Measurements from ENCODE around the gene CACNA1S.

Gene CACNA1S

GRCh38 chr1:201025571-201026002, 86.6 kb downstream of the CACNA1S start:
- no peak for DNase-seq

- DNase-seq, result no peak
Observed at GRCh38 chr1:201024625-201024998, 87.6 kb downstream of the CACNA1S start.

DNA sequence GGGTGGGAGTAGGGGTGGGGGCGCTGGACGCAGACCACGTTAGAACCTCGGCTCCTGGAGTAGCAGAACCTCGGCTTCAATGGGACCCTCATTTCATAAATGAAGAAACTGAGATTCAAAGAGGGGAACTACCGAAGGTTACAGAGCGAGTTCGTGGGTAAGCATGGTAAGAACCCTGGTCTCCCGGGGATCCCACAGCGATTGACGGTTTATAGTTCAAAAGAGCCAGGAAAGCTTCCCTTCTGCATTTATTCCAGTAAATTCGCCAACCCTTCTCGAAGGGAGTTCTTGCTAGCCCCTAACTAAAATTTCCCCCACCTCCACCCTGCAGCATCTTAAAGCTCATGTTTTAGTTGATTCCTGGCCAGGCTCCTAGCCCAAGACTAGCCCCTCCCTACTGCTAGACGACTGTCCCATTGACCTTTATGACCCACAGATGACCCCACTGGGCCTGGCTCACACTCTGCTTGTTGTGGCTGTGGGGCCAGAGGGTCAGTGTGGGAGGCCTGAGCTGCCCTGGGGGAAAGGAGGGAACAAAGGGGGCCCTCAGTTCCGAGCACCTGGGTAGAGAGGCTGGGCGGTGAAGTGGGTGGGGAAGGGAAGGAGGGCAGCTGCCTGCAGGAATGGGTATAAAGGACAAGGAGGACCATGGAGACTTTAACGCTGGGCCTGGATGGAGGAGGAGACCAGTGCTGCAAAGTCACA, 88.2 kb downstream of the CACNA1S start:
- no peak for DNase-seq

GRCh38 chr1:201023517-201023902, 88.7 kb downstream of the CACNA1S start, which contains the start of gene KIF21B:
Gene KIF21B, minus strand, starts transcription at chr1:201023714. Its CDS starts 331 bp downstream, at chr1:201023383.
- DNase-seq, result no peak

DNA sequence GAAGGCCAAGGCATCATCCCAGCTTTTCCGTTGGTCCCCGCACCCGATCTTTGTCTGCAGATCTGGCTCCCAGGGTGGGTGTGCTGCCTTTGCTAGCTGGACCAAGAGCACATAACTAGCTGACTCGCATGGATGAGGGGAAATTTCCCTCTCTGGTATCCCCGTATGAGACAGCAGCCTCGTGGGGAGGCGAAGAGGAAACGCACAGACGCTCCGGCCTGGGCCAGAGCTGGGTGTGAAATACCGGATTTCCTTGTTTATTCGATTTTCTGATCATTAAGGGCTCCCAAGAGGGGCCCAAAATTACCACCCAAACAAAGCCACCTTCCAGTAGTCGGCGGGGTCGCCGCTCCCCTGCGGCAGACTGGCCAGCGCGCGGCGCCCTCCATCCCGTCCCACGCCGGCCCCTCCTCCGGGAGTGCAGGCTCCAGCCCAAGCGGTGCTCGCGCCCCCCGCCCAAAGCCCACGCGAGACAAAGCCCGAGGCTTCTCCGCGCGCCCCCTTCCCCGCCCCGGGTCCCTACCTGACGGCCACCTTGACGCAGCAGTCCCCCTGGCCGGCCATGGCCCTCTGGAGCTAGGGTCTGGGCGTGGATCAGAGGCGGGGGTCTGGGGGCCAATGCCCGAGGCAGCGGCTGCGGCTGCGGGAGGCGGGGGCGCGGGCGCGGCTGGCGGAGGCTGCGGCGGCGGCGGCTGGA, 89.3 kb downstream of the CACNA1S start:
- no peak for DNase-seq

DNA sequence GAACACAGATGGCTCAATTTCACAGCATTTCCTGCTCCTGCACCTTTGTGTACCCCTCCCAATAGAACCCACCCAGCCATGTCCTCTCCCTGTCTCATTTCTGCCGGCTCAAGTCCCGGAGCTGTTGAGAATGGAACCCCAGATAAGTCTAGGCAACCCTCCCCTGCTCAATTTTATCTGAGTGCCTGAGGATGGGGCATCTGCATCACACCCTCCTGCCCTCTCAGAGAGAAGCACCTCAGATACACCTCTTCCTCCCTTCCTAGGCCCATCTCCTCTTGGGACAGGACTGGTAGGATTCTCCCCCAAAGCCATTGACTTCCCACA, 89.8 kb downstream of the CACNA1S start:
- no peak for DNase-seq

DNA sequence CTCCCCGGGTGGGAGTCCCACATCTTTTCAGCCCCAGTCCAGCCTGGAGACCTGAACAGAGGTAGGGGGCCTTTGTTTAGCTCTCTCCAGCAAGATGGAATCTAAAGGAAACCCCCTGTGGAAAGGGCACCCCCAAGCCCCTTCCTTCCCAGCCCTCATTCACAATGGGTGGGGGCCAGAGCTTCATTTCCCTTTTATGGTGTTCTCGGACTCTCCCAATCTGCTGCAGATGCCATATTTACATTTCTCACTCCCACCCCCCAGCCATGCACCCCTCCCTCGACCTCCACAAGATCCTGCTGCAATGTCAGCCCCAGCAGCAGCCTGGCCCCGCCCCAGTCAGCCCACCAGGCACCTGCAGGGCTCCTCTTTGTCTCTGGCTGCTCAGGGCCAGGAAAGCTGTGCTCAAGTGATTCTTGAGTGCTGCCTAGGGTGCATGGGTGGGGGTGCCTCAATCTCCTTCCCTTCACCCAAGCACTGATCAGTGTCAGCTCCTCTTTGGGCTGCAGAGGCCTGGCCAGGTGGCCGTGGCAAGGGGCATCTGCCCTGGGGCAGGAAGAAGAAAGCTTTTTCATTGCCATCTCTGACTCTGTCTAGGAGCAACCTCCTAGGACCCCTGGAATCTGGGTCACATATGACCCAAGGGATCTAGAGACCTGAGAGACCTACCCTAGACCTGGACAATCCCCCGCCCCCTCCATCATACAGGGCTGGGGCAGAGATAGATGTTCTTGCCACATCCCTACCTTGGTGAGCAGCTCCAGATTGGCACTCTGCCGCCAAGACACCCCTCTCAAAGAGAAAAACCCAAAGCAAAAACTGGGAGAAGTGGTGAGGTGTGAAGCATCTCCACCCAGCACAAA, 90.4 kb downstream of the CACNA1S start:
- DNase-seq, result no peak

DNA sequence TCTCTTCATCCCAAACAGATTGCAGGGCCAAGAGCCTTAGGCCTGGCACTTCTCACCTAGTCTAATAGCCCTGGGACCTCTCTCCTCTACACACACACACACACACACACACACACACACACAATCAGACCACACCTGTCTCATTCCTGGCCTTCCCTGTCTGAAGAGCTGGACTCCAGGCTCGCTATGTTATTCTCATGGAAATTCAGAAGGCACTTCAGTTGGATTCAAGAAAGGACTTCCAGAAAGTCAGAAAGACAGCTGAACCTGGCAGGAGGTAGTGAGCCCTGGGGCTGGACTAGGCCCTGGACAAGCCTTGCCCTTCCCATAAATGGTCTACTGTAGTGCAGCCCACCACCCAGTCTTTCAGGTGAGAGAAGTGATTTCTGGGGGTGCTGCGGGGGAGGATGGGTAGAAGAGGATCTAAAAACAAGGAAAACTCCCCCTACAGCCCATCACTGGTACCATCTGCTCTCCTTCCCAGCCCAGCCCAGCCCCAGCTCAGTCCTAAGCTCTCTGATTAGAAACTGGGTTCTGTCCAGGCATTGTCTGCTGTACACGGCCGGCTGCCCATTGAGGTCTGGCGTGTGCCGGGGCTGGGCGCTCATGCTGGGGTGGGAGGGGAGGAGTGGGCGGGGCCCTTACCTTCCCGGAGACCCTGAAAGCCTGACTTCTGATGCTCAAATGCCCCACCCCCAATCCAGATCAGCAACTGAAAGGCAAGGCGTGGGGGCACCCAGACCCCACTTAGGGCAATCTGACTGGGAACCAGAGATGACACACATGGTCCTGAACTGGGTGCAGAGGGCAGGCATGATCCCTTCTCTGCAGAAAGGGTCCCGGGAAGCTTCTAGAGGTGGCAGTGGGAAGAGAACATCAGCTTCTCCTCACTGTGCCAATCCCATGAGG, 91.3 kb downstream of the CACNA1S start:
- no peak for DNase-seq

DNA sequence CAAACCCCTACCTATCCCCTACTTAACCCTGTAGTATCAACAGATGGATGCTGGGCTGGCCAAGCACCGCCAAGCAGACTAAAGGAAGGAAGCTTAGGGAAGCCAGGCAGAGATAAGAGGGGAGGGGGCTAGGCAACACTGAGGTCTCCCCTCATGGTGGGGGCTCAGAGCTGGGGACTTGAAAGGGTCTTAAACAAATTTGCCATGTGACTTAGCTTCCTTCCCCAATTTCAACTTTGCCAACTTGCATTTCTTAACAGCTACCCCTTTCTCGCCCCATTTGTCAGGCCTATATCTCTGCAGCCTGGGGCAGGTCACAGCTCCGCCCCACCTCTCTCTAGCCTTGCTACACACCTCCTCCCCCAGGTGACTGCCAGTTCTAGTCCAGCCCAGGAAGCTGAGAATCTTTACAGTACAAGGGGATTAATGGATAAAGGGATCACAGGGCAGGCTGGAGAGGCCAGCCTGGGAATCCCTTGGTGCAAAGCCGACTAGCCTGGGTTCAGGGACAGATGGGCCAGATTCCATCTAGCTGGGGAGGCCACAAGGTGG, 92.1 kb downstream of the CACNA1S start:
- no peak for DNase-seq

DNA sequence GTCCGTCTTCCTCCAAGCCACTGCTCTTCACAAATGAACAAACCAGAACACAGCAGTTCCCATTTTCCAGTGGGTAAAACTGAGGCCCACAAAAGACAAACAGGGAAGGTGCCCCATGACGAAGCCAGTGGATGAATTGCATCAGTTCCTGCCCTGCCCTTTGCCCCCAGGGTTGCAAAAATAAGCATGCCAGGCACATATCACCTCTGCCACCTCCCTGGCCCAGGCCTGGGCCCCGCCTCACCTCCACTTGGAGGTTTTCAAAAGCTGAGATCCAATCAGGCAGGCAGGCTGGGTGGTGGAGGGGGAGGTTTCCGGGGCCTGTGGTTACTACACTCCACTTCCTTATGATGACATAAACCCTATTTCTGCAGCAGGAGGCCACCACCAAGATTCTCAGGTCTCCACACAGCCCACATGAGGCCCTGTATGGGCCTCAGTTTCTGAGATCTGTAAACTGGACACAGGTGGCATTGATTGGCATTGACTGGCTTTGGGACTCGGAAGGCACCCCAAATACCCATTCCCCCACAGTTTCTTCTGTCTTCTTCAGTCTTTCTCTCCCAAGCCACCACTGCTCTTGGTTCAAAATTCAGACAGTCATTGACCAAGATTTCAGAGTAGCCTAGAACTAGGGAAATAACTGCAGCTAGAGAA, 92.8 kb downstream of the CACNA1S start:
- no peak for DNase-seq

- no peak for DNase-seq
Observed at GRCh38 chr1:201017828-201018163, 94.4 kb downstream of the CACNA1S start.

- no peak for DNase-seq
Observed at GRCh38 chr1:201016943-201017827, 95.0 kb downstream of the CACNA1S start.

DNA sequence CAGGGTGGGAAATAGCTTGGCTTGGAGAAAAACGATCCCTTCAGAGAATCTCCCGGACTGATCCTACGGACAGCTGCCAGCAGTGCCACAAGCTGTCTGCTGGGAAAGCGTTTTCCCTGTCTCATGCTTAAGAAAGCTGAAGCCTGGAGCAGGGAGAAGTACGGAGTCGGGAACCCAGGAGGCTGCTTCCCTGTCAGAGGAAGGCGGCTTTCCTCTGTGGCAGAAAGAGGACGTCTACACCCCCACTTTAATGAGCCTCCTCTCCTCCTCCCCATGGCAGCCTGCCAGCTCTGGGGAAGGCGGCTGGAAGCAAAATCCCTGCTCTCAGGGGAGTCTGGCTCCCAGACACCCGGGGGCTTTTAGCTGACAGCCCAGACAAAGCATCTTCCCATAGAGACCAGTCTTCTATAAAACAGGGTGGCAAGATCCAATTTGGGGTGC, 96.0 kb downstream of the CACNA1S start:
- no peak for DNase-seq

DNA sequence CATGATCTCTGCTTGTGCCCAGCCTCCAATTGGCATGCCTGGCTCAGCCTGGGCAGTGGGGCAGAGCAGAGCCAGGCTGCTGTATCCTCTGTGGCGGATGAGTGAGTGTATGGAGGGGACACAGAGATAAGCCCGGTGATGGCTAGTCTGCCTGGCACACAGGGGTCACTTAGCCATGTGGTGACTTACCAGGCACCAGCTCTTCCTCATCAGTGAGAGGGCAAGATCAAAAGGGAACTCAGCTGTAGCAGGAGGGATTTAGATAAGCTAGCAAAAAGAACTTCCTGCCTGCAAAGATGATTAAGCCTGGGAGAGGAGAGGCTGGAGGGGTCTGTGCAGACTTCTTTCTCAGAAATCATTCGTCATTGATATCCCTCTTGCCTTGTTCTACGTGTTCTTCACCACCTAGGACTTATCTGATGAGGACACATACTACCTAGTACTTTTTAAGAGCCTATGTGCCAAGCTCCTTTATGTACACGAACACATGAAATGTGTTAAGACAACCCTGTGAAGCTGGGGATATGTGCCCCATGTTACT, 96.6 kb downstream of the CACNA1S start:
- DNase-seq, result no peak

DNA sequence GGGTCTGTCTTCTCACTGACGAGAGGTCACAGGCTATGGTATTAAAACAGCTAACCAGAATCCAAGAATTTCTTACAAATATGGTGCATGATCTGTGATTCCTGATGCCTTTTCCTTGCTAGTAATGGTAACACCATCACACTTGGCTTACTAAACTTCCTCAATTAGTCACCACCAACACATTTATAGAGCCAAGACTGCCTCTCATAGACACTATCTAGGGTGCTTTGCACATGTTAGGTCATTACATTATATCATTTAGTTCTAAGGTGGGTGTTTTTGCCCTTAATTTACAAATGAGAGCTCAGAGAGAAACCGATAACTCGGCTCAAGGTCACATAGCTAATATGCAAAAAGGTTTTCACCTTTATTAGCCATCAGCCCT, 97.4 kb downstream of the CACNA1S start:
- DNase-seq, result no peak

DNA sequence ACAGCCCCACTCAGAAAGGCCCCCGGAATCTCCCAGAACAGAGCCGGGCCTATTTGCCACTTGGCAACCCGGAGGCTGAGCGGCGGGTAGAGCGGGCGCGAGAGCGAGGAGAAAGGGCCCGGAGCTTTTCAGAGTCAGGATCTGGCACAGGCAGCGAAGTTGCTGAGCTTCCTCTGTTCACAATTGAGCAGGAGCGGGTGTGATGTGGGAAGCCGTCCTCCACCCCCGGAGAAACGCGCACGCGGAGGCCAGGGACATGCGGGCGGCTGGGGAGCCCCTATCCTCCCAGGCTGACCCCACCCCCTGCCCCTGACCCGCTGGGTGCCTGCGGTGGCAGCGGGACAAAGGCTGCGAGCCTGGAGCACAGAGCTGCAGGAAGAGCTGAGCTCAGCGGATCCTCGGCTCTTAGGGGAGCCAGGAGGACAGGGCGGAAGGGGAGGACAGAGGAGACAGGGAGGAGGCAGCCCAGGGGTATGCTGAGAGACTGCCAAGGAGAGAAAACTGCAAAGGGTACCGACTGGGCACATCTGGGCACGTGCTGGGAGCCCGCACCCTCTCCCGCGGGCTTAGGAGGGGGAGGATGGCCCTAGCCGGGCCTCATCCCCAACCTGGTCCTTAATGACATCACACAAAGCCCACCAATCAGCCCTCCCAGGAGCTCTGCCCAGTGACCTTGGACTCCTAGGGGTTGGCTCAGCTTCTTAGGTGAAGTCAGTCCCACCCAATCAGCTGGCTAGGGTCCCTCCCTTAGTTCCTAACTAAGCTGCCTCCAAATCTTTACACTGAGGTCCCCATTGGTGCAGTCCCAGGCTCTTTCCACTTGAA, 98.0 kb downstream of the CACNA1S start:
- no peak for DNase-seq

DNA sequence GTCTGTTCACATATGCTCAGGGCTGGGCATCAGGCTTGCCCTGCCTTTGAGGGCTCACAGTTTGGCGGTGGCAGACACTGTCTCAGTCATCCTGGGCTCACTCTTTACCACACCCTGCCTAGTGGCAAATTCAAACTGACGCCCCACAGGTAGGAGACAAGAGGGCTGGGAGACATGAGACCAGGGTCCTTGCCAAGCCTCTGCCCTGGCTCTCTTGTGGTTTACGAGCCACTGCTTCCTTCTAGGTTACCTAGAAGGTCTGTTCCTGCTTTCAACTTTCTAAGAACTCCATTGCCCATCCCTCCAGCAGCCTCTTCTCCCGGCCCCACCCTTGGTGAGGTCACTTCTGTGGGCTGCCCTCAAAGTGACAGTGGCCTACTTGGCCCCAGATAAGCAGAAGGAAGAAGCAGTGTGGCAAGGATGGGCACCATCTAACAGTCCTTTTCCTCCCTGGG, 99.2 kb downstream of the CACNA1S start:
- DNase-seq, result no peak

DNA sequence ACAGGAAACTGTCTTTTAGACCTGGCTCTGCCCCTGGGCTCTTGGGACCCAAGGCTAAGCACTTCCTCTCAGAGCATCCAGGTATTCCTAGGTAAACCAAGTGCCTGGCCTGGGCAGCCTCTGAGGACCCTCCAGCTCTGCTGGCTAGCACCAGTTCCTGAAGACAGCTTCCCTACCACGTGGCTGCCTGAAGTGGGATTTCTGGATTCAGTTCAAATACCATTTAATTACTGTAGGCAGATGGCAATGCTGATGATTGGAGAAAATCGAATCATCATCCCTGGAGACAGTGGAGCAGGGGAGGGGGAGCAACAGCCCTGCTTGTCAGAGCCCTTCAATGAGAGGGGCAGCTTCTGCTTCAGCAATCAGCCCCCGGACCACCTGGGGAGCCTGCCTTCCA, 100.6 kb downstream of the CACNA1S start:
- DNase-seq, result no peak

- DNase-seq, result no peak
Observed at GRCh38 chr1:201009962-201010645, 102.1 kb downstream of the CACNA1S start.
